Smooth muscle cell of the brain vasculature (primary cell): Measurements from ENCODE around the gene SRRD.
A peak's percentile ranks its signal among the peaks of the same experiment; 100 is the strongest.

ENCODE experiments used
- DNase-seq: peaks from one replicate; pipeline ENCODE4 v3.0.0-alpha.2; 2012; ENCODE audit warnings: low read depth, low spot score

Gene SRRD

DNA sequence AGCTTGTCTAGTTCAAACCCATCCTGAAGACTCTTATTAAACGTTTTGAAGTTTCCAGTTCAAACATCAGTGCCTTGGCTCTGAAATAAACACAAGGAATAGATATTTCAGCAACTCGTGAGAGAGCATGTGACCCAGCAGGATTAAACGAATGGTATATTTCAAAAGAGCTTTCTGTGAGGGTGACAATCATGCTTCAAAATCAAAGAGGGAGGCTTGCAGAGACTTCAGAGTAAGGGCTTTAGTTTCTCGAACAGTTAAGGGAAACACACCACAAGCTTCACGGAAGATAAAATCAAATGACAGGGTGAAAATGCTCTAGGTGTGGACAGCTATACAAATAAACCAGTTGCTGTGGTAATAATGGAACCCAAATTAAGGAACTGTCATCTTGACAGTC is 1.5 kb upstream of the SRRD start:
- DNase-seq = no peak

DNA sequence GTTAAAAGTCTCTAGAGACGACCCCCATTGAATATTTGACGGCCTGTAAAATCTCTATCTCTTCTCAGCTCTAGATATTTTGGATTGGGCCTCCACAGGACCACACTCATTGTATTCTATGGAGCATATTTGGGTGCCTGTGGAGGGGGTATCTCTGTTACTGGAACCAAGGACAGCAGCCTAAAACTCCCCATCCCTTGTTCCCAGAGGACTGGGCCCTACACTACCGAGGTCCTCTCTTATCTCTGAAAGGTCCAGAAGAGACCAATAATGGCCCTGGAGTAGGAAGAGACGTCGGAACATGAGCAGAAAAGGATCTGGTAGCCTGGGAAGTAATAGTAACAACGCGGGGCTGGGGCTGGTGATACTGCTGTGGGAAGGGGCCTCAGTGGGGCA is 636 bp upstream of the SRRD start:
- no peak for DNase-seq

DNA sequence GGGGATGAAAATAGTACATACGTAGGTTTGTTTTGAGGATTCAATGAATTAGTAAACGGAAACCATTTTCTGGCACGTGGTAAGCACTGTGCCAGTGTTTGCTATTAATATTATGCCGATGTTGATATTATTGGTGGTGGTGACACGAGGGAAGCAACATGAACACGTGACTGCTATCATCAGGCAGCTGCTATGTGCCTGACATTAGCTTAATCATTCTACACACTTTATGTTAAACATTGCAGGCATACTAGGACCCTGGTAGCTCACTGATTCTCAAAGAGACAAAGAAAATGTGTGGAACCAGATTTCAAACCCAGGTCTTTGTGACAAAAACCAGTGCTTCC is 656 bp downstream of the SRRD start:
- no peak for DNase-seq

DNA sequence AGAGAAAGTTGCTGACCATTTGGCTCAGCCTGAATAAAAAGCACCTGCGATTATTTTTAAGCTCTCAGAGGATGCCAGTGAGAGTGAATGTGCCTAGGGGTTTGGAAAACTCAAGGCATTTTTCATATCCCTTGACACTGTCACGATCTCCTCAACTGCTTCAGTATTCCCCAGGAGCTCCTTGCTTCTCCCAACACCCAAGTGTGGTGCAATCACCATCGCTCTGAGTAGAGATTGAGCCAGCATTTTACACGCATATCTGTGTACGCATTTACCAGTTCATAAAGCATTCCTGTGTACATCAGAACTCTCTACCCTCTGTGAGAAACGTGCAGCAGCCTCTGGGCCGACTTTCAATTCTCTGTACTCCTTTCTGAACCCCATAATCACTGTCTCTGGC is 1.3 kb downstream of the SRRD start:
- no peak for DNase-seq

DNA sequence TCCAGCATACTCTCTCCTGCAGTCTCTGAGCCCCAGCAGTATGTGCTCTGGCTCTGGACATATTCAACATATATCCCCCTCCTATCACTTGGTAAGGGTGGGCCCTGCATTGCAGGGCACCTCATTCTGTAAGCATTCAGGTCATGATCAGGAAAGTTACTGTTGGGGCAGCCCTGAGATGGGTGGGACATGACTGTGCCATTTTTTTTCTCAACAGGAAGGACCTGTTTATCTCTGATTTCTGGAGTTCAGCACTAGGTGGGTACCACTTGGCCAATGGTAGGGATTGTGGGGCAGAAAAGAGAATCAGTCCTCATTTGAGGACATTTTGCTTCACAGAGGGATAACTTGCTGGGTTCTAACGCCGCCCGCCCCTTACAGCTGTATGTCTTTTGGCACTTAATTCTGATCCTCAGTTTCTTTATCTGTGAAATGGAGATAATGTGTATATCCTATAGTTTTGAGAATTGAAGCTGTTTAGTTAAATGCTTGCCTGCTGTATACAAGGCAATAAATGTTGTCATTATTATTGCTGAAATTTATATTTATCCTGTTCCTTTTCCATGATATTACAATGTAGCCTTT is 2.2 kb downstream of the SRRD start:
- no peak for DNase-seq

DNA sequence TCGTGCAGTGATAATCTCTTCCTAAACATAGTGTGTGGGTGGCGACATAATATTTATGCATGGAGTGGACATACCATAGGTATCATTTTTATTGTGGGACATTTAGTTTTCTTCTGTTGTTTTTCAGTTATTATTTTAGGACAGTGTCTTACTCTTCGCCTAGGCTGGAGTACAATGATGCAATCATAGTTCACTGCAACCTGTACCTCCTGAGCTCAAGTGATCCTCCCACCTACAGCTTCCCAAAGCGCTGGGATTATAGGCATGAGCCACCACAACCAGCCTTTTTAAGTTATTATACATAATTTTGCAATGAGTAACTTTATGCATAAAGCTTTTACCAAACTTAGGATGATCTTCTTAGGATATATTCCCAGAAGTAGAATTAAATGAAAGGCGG is 2.7 kb downstream of the SRRD start:
- DNase-seq = no peak

DNA sequence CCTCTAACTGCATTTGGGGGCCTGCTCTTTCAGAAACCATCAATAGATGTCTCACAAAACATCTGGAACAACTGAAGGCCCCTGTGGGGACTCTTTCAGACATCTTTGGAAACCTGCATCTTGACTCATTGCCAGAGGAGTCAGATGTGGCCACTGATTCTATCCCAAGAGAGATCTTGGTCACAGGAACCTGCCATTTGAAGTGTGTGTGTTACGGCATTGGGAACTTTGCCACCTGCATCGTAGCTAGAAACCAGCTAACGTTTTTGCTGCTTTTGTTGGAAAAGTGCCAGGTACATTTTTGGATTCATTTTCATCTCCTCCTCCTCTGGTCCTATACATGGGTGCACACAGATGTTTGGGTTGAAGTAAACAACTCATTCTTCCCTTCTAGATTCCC is 4.3 kb downstream of the SRRD start:
- no peak for DNase-seq

DNA sequence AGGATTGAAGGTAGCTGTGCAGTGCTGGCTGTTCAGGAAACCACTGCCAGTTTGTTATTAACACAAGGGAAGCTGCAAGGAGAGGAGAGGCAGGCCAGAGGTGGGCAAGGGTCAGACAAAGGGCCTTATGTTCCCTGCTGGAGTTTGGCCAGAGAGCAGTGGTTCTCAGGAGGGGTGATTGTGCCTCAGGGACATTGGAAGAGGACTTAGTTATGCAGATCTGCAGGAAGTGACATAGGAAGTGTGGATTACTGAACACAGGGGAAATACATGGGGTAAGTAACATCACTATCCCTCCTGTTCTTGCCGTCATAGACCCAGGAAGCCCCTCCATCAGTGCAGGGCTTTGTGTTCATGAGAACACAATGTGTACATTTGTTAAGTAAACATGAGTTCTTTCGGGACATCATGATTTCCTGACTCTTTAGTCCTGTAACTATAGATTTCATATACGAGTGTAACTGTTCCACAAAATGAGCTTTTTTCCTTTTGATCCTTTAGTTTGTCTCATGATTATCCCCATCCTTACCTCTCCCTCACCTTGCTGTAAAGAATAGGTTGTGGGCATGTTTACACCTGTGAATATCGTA is 5.9 kb downstream of the SRRD start:
- DNase-seq = no peak

DNA sequence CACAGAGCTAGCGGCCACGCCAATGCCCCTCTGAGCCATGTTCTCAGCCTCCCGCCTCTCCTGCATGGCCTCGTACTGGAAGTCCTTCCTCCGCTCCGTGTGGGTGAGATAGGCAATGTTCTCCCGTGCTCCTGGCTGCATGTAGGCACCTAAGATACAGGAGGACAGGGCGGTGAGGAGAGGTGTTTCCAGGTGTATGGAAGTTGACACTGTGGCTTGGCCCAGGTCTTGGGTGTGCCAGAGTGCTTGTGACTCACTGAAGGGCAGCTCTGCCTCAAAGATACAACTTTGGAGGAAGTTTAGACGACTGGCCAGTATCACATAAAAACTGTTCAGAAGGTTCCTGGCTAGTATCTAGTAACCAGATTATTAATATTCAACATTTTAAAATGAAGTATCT is 8.5 kb downstream of the SRRD start:
- no peak for DNase-seq

DNA sequence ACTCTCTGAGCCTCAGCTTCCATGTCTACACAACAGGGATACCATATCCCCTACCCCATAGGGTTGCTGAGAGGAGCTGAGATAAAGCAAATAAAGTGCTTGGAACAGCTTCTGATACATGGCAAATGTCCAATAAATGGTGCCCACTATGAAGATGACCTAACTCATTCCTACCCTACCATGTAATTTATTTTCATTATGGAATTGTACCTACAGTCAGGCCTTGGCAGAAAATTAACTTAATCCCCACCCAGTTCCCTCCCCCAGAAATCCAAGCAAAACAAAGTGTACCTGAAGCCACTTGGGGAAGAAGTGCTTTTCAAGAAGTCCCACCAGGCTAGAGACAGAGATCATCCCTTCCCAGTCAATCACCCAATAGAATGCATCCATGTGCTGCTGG is 10.8 kb downstream of the SRRD start:
- DNase-seq = no peak

DNA sequence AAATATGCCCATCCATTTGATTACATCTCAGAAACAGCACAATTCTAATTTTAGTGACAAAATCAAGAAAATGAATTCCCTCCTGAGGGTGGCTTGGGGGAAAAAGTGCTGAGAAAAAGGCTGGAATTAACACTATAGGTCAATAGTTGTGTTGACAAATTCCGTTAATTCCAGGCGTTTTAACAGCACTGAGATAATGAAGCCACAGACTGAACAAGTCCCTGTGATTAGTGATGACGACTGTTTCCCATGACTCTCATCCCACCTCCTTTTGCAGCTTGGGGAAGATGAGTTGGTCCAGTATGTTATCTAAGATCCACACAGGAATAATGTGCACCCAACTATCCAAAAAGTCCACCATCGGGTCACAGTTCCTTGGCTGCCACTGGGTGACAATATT is 12.8 kb downstream of the SRRD start:
- no peak for DNase-seq

DNA sequence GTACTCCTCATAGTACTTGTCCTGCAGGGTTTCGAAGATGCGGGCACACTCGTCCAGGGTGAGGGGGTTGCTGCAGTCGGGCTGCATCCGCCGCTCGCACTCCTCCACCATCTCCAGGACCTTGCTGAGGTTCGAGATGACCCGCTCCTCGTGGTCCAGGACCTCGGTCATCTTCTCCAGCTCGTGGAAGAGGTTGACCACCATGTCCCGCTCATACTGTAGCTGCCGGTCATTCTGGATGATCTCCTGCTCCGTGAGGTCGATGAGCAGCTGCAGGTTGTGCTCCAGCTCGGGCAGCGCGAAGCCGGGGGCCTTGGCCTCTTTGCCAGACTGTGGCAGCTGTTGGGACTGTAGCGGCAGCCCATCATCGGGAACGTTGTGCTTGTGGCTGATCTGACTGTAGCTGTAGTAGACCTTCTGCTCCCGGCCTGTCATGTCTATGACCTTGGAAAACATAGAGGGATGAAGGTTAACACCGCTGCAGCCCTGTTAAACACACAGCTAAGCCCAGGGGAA is 15.6 kb downstream of the SRRD start:
- no peak for DNase-seq

DNA sequence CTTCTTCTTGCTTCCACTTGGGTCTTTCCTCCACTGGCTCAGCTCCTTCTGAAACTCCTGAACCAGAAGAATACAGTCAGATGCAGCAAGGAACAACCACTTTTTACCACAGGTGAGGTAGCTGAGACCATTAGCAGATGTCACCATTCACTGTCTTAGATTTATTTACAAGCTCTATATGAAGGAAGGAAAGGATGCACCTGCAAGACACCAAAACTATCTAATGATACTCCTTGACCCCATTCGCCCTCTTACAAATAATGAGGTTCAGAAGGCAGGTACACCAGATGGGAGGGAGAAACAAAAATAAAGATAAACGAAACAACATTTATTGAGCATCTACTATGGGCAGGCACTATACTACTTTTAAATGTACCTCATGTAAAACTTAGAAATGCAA is 18.3 kb downstream of the SRRD start:
- no peak for DNase-seq

DNA sequence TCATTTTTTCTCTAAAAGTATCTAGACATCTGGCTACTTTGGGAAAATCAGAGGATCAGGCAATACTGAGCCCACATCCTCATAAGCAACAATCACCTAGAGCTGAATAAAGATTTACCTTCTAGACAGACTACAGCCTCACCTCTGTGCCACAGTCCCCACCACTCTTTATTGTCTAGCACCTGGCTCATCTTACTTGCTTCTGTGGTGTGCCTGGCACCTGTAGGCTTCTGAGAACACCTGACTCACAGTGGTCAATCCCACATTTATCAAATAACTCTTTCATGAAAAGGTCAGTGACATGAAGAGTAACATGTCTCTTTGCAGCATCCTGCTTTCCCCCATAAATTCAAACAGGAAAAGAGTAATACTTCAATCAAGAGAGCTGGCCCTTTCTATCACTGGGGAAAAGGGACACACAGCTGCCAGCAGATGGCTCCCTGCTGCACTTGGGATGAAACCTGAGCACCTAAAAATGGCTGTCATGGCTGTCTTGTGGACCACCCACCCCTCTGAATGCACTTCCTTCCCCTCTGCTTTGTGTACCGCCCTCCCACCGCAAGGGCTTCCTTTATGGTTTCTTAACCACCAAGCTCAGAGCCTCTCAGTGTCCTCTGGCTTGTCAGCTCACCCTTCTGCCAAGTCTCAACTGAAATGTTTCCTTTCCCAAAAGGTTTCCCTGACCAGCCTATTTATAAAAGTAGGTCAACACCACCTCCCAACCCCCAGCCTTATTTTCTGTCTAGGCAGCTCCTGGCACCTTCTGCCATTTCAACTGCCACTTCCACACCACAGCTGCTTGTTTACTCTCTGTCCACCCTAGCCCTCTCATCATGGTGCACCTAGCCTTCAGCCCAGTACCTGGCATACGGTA is 19.2 kb downstream of the SRRD start:
- DNase-seq = no peak

DNA sequence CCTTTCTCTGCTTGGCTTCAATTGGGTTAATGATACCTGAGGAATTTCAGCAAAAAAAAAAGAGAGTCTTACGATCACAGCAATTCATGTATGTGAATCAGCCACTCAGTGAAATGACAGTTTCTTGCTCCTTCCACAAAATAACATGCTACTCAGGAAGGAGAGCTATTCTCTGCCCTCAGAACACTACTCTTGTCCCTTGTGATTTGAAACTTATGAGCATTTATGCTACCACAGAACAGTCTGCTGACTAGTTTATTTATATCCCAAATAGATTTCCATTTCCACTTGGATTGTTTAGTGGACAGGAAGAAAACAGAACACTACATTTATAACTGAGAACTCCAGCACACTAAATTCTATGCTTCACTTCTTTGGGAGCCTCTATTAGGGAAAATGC is 20.1 kb downstream of the SRRD start:
- no peak for DNase-seq

DNA sequence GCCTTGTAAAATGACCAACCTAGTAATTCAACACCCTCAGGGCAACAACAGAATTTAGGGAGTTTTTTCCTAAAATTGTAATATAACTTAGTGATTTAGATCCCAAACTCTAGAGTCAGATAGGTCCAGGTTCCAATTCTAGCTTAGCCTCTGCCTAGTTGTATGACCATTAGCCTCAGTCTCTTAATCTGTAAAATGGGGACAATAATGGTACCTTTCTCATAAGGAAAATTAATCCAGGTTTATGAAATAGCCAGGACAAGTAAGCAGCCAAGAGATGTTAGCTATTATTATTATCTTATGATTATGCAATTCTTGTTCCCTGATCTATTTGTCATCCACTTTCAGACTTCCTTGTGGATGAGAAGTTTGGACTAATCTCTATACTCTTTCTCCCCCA is 24.5 kb downstream of the SRRD start:
- no peak for DNase-seq

DNA sequence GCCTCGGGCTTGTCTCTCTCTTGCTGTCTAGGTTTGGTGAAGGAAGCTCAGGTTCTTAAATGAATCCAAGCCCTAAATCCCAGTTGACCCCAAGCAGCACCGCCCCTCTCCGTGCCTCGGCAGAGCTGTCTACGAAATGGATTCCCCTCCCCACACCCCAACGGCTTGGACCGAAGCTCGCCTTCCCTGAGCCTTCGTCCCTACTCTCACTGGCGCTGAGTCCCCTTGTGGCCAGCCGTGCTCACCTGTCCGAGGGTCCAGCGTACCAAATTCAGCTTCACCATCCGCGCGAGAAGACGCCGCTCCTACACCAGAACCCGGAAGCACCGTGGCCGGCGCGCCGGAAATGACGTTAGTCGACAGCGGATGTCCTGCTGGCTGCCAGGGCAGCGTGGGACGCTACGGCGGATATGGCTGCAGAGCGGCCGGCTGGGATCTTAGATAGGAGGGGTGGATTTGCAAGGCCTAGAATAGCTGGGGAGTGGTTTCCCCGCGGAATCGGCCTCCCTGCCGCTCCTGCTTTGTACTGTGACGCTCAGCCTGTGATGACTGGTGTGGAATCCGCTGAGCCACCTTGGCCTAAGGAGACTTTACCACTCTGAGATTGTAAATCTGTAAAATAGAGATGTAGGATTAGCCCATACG is 28.6 kb downstream of the SRRD start, which contains the start of gene TFIP11:
TFIP11 (minus strand) TSS at position 325 of the 645 bp plus-strand sequence. CDS start 2,201 bp downstream, outside the sequence.
- DNase-seq = peak; percentile 77

DNA sequence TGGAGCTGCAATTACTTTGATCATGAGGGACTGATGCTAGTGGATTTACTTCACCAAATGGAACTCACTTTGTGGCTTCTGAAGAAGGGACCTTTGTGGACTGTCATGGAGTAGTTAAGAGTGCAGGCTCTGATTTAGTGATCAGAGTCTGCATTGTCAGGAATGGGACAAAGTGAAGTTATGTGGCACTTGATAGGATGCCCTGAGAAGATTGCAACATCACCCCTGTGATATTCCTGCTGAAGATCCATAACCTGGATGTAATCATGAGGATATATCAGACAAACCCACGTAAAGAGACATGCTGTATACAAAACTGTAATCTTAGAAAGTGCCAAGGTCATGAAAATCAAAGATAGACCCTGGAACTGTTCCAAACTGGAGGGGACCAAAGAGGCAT is 30.2 kb downstream of the SRRD start:
- no peak for DNase-seq

DNA sequence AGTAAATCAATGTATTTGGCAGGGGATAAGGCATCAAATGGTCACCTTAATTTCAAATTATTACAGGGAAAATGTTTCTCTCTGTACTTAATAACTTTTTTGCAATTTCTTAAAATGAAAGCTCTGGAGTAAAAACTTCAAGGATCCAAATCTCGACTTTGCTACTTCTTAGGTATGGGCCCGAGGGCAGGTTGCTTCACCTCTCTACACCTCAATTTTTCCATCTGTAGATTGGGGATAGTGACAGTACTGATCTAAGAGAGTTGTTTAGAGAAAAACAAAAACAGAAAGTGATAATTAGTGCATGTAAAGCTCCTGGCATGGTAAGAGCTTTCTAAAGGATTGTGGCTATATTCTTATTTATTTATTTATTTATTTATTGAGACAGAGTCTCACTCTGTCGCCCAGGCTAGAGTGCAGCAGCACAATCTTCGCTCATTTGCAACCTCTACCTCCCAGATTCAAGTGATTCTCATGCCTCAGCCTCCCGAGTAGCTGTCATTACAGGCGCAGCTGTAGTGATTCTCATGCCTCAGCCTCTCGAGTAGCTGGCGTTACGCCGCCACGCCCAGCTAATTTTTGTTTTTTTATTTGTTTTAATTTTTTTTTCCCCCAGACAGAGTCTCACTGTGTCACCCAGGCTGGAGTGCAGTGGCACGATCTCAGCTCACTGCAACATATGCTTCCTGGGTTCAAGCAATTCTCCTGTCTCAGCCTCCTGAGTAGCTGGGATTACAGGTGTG is 30.9 kb downstream of the SRRD start:
- no peak for DNase-seq

DNA sequence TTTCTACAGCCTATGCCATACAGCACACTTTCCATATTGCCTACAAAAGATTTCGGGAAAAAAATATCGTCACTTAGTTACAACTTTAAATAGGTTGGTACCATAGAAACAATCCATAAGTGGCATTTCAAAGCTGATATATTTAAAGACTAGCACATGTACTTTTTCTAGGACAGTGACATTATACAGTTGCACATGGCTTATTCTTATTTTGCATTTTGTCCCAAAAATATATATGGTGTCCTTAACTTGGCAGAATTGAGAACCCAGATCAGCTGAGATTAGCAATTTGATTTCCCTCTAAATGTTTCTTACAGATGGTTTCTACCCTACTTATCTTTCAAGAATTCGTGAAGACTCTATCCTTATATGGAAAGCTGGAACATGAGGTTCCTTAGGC is 32.3 kb downstream of the SRRD start:
- no peak for DNase-seq

DNA sequence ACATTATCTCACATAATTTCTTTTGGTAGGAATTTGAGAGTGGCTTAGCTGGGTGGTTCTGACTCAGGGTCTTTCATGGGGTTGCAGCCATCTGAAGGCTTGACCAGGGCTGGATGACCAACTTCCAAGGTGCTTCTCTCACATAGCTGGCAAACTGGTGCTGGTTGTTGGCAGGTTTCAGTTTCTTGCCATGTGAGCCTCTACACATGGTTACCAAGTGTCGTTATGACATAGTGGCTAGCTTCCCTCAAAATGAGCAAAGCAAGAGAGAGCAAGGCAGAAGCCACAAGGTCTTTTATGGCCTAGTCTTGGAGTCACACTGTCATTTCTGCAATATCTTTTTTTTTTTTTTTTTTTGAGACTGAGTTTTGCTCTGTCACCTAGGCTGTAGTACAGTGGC is 32.8 kb downstream of the SRRD start:
- DNase-seq = no peak

DNA sequence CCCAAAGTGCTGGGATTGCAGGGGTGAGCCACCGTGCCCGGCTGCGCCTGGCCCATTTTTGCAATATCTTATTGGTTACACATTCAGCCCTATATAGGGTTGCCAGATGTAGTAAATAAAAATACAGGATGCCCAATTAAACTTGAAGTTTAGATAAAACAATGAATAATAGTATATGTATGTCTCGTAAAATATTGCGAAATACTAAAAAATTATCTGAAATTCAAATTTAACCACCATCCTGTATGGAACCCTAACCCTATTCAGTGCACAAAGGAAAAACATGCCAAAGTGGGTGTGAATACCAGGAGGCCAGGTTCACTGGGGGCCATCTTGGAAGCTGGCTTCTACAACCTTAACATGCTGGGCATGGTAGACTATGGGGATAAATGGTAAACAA is 33.8 kb downstream of the SRRD start:
- no peak for DNase-seq
